ENCODE results near the gene FMOD. TPM values are rescaled to one million over a fixed set of nuclear protein-coding genes. Genes with fewer than 3 reads are reported as not detected.
"Not testable (repeated sequence)": the region's sequence is repeated elsewhere in the genome, so short reads cannot be mapped to it uniquely, and the experiment has no call there.

The FMOD gene
- total RNA-seq, 1 experiment from 2014 or later: not detected

GRCh38 chr1:203325026-203325417 is 25.9 kb downstream of the FMOD start:
- no peaks in the 10 kb centered on the region for H3K36me3 ChIP-seq (replicated peaks; ENCODE audit: control insufficient read depth, insufficient read depth, low read length)
- peak; percentile 62 for DNase-seq
- no peak overlapping the region for H3K4me3 ChIP-seq (ENCODE audit: insufficient read depth, low read depth, low read length)
- peaks cover 48% of the 10 kb centered on the region for H3K27me3 ChIP-seq (ENCODE audit: control insufficient read depth, insufficient read depth, low read length)

GRCh38 chr1:203324105-203325025 is 26.6 kb downstream of the FMOD start:
- H3K4me3 ChIP-seq (ENCODE audit: insufficient read depth, low read depth, low read length): no peak overlapping the region
- DNase-seq: no peak
- no peaks in the 10 kb centered on the region for H3K36me3 ChIP-seq (replicated peaks; ENCODE audit: control insufficient read depth, insufficient read depth, low read length)
- peaks cover 52% of the 10 kb centered on the region for H3K27me3 ChIP-seq (ENCODE audit: control insufficient read depth, insufficient read depth, low read length)

- H3K36me3 ChIP-seq (replicated peaks; ENCODE audit: control insufficient read depth, insufficient read depth, low read length): no peaks in the 10 kb centered on the region
- no peak for DNase-seq
- H3K27me3 ChIP-seq (ENCODE audit: control insufficient read depth, insufficient read depth, low read length): peaks cover 56% of the 10 kb centered on the region
- no peak overlapping the region for H3K4me3 ChIP-seq (ENCODE audit: insufficient read depth, low read depth, low read length)
Measured at GRCh38 chr1:203323587-203323986, 27.3 kb downstream of the FMOD start.

GRCh38 chr1:203322500-203323179 is 28.3 kb downstream of the FMOD start:
- Histone ChIP-seq H3K36me3 (replicated peaks; ENCODE audit: control insufficient read depth, insufficient read depth, low read length) (no peaks in the 10 kb centered on the region), H3K27me3 (ENCODE audit: control insufficient read depth, insufficient read depth, low read length) (peaks cover 60% of the 10 kb centered on the region), H3K4me3 (ENCODE audit: insufficient read depth, low read depth, low read length) (no peak overlapping the region)
- DNase-seq: no peak

- peaks cover 65% of the 10 kb centered on the region for H3K27me3 ChIP-seq (ENCODE audit: control insufficient read depth, insufficient read depth, low read length)
- H3K4me3 ChIP-seq (ENCODE audit: insufficient read depth, low read depth, low read length): no peak overlapping the region
- no peak for DNase-seq
- H3K36me3 ChIP-seq (replicated peaks; ENCODE audit: control insufficient read depth, insufficient read depth, low read length): no peaks in the 10 kb centered on the region
Measured at GRCh38 chr1:203321273-203322052, 29.5 kb downstream of the FMOD start.

- peak; percentile 68 for DNase-seq
- peaks cover 58% of the 10 kb centered on the region for H3K27me3 ChIP-seq (ENCODE audit: control insufficient read depth, insufficient read depth, low read length)
- H3K36me3 ChIP-seq (replicated peaks; ENCODE audit: control insufficient read depth, insufficient read depth, low read length): no peaks in the 10 kb centered on the region
- H3K4me3 ChIP-seq (ENCODE audit: insufficient read depth, low read depth, low read length): no peak overlapping the region
Measured at GRCh38 chr1:203320591-203321272, 30.2 kb downstream of the FMOD start.

GRCh38 chr1:203318229-203318517 is 32.7 kb downstream of the FMOD start:
- DNase-seq: no peak
- no peaks in the 10 kb centered on the region for H3K36me3 ChIP-seq (replicated peaks; ENCODE audit: control insufficient read depth, insufficient read depth, low read length)
- H3K4me3 ChIP-seq (ENCODE audit: insufficient read depth, low read depth, low read length): no peak overlapping the region
- peaks cover 37% of the 10 kb centered on the region for H3K27me3 ChIP-seq (ENCODE audit: control insufficient read depth, insufficient read depth, low read length)

GRCh38 chr1:203317429-203318228 is 33.3 kb downstream of the FMOD start:
- no peak overlapping the region for H3K4me3 ChIP-seq (ENCODE audit: insufficient read depth, low read depth, low read length)
- no peaks in the 10 kb centered on the region for H3K36me3 ChIP-seq (replicated peaks; ENCODE audit: control insufficient read depth, insufficient read depth, low read length)
- no peak for DNase-seq
- peaks cover 39% of the 10 kb centered on the region for H3K27me3 ChIP-seq (ENCODE audit: control insufficient read depth, insufficient read depth, low read length)

GRCh38 chr1:203316626-203317093 is 34.3 kb downstream of the FMOD start:
- Histone ChIP-seq H3K4me3 (ENCODE audit: insufficient read depth, low read depth, low read length) (no peak overlapping the region), H3K36me3 (replicated peaks; ENCODE audit: control insufficient read depth, insufficient read depth, low read length) (no peaks in the 10 kb centered on the region), H3K27me3 (ENCODE audit: control insufficient read depth, insufficient read depth, low read length) (peaks cover 43% of the 10 kb centered on the region)
- no peak for DNase-seq

GRCh38 chr1:203314025-203314759 is 36.7 kb downstream of the FMOD start:
- DNase-seq; H3K36me3 ChIP-seq (replicated peaks; ENCODE audit: control insufficient read depth, insufficient read depth, low read length); H3K4me3 ChIP-seq (ENCODE audit: insufficient read depth, low read depth, low read length): not testable (repeated sequence)
- peaks cover 53% of the 10 kb centered on the region for H3K27me3 ChIP-seq (ENCODE audit: control insufficient read depth, insufficient read depth, low read length)

- DNase-seq: no peak
- H3K27me3 ChIP-seq (ENCODE audit: control insufficient read depth, insufficient read depth, low read length): peaks cover 51% of the 10 kb centered on the region
- no peak overlapping the region for H3K4me3 ChIP-seq (ENCODE audit: insufficient read depth, low read depth, low read length)
- no peaks in the 10 kb centered on the region for H3K36me3 ChIP-seq (replicated peaks; ENCODE audit: control insufficient read depth, insufficient read depth, low read length)
Measured at GRCh38 chr1:203311368-203312301, 39.3 kb downstream of the FMOD start.

- Histone ChIP-seq H3K4me3 (ENCODE audit: insufficient read depth, low read depth, low read length) (no peak overlapping the region), H3K36me3 (replicated peaks; ENCODE audit: control insufficient read depth, insufficient read depth, low read length) (no peaks in the 10 kb centered on the region), H3K27me3 (ENCODE audit: control insufficient read depth, insufficient read depth, low read length) (peaks cover 74% of the 10 kb centered on the region)
- DNase-seq: no peak
Measured at GRCh38 chr1:203308923-203309331, 42.0 kb downstream of the FMOD start.
